SK-N-SH (cell line): ENCODE results near the gene SNED1. TPM values are rescaled to one million over a fixed set of nuclear protein-coding genes. Genes with fewer than 3 reads are reported as not detected.

Experiments used
- CTCF ChIA-PET: fragments of 300-600, 350-600 bp; formaldehyde crosslinking; extraction: SDS; loops from one replicate; lab custom pipeline; 2021; lab: Yijun Ruan, JAX
- POLR2A ChIA-PET: fragments of 350-600 bp; sonication (Branson Sonifier 250); formaldehyde crosslinking; extraction: SDS; loops from one replicate; lab custom pipeline; 2020; ENCODE audit warnings: antibody characterized with exemption, inconsistent platforms; lab: Yijun Ruan, JAX
- DNase-seq: peaks from one replicate; pipeline ENCODE4 v3.0.0; 2012
- H2AFZ ChIP-seq: fragments of 200-600 bp; sonication (generic); 2 replicates; pipeline ENCODE4 v1.8.1; 2016; ENCODE audit warnings: antibody characterized with exemption, mild to moderate bottlenecking, low read depth
- H3F3A ChIP-seq: fragments of 200-600 bp; sonication (generic); replicated peaks from 2 replicates; pipeline ENCODE3; 2016; ENCODE audit warnings: antibody characterized with exemption, mild to moderate bottlenecking; ENCODE audit not compliant: insufficient read depth
- H3K27ac ChIP-seq, 2 experiments: fragments of 200-500 bp in 1 of 2; fragments of 200-600 bp in 1 of 2; sonication (Bioruptor generic) in 1 of 2; sonication (generic), shearing (Covaris generic) in 1 of 2; 2 replicates each; pipeline versions ENCODE4 v1.5.1 to v1.6.1; 2014 to 2016; ENCODE audit warnings: low read depth in 2 of 2, inconsistent platforms in 1 of 2, low read length in 1 of 2, mild to moderate bottlenecking in 1 of 2, mixed read lengths in 1 of 2
- H3K27me3 ChIP-seq: fragments of 200-600 bp; sonication (generic), shearing (Covaris generic); 2 replicates; pipeline ENCODE4 v1.6.1; 2016; ENCODE audit warnings: mixed run types; ENCODE audit not compliant: insufficient read depth
- H3K36me3 ChIP-seq, 2 experiments: fragments of 200-500 bp in 1 of 2; fragments of 200-600 bp in 1 of 2; sonication (Bioruptor generic) in 1 of 2; sonication (generic) in 1 of 2; replicated peaks in 1 of 2; 2 replicates each; pipeline versions ENCODE3 to v1.5.1; 2014 to 2016; ENCODE audit warnings: low read length in 1 of 2, mild to moderate bottlenecking in 1 of 2; ENCODE audit not compliant: insufficient read depth in 2 of 2, control insufficient read depth in 1 of 2
- H3K4me1 ChIP-seq, 2 experiments: fragments of 200-500 bp in 1 of 2; fragments of 200-600 bp in 1 of 2; sonication (Bioruptor generic) in 1 of 2; sonication (generic), shearing (Covaris generic) in 1 of 2; 2 replicates each; pipeline versions ENCODE4 v1.5.1 to v1.6.1; 2014 to 2016; ENCODE audit warnings: low read depth in 1 of 2, low read length in 1 of 2, mixed run types in 1 of 2; ENCODE audit not compliant: insufficient read depth in 2 of 2, control insufficient read depth in 1 of 2
- H3K4me2 ChIP-seq: fragments of 200-600 bp; sonication (generic), shearing (Covaris generic); 2 replicates; pipeline ENCODE4 v1.6.1; 2017; ENCODE audit warnings: mixed run types
- H3K4me3 ChIP-seq, 2 experiments: fragments of 200-500 bp in 1 of 2; fragments of 200-600 bp in 1 of 2; sonication (Bioruptor generic) in 1 of 2; sonication (generic), shearing (Covaris generic) in 1 of 2; 2 replicates each; pipeline versions ENCODE4 v1.5.1 to v1.8.1; 2014 to 2016; ENCODE audit warnings: low read depth in 2 of 2, inconsistent platforms in 1 of 2, low read length in 1 of 2, mild to moderate bottlenecking in 1 of 2, mixed read lengths in 1 of 2, moderate library complexity in 1 of 2
- H3K79me2 ChIP-seq: fragments of 200-600 bp; sonication (generic); 2 replicates; pipeline ENCODE4 v1.8.1; 2017; ENCODE audit warnings: mild to moderate bottlenecking; ENCODE audit not compliant: insufficient read depth
- H3K9ac ChIP-seq: fragments of 200-600 bp; sonication (generic); 2 replicates; pipeline ENCODE4 v1.6.1; 2017; ENCODE audit warnings: mixed run types
- H3K9me2 ChIP-seq: fragments of 200-600 bp; sonication (generic); 2 replicates; pipeline ENCODE4 v1.6.1; 2017; ENCODE audit warnings: mixed run types
- H3K9me3 ChIP-seq: fragments of 200-600 bp; sonication (generic); 2 replicates; pipeline ENCODE4 v1.6.1; 2017; ENCODE audit warnings: mixed run types, mild to moderate bottlenecking, moderate library complexity
- H4K20me1 ChIP-seq: fragments of 200-600 bp; sonication (generic); 2 replicates; pipeline ENCODE4 v1.6.1; 2017; ENCODE audit warnings: mild to moderate bottlenecking, mixed run types; ENCODE audit not compliant: insufficient read depth
- CHD2 ChIP-seq: fragments of 150-350 bp; IDR thresholded peaks from 2 replicates; pipeline ENCODE4 v1.6.1; 2018; ENCODE audit warnings: low read length; ENCODE audit not compliant: partially characterized antibody
- ELF1 ChIP-seq: IDR thresholded peaks from 2 replicates; pipeline ENCODE4 v1.4.0; 2012
- EP300 ChIP-seq, 2 experiments: IDR thresholded peaks; 2 replicates each; pipeline versions ENCODE4 v1.4.0 to v1.6.1; 2012; ENCODE audit warnings: borderline replicate concordance in 1 of 2, low read depth in 1 of 2, low read length in 1 of 2
- EZH2phosphoT487 ChIP-seq: fragments of 200-600 bp; sonication (generic); IDR thresholded peaks from 2 replicates; pipeline ENCODE4 v1.6.1; 2017; ENCODE audit warnings: low read depth, mixed run types, mild to moderate bottlenecking, antibody characterized with exemption, moderate library complexity, borderline replicate concordance
- FOSL2 ChIP-seq: IDR thresholded peaks from 2 replicates; pipeline ENCODE4 v1.4.0; 2012; ENCODE audit warnings: low read depth, mild to moderate bottlenecking, moderate library complexity, borderline replicate concordance
- FOXM1 ChIP-seq: IDR thresholded peaks from 2 replicates; pipeline ENCODE4 v1.4.0; 2012; ENCODE audit warnings: low read depth, mild to moderate bottlenecking
- GABPA ChIP-seq: IDR thresholded peaks from 2 replicates; pipeline ENCODE4 v1.4.0; 2012; ENCODE audit warnings: low read depth, mild to moderate bottlenecking
- JUND ChIP-seq: IDR thresholded peaks from 2 replicates; pipeline ENCODE4 v1.4.0; 2012
- MAX ChIP-seq: IDR thresholded peaks from 2 replicates; pipeline ENCODE4 v1.4.0; 2012; ENCODE audit warnings: low read depth
- MXI1 ChIP-seq: IDR thresholded peaks from 2 replicates; pipeline ENCODE4 v1.6.1; 2012; ENCODE audit warnings: mild to moderate bottlenecking, low read depth, low read length, improper control_type of control experiment
- POLR2AphosphoS5 ChIP-seq: IDR thresholded peaks from 2 replicates; pipeline ENCODE4 v1.6.1; 2012; ENCODE audit warnings: low read depth, low read length
- RAD21 ChIP-seq: IDR thresholded peaks from 2 replicates; pipeline ENCODE4 v1.6.1; 2012; ENCODE audit warnings: mild to moderate bottlenecking, low read length
- RCOR1 ChIP-seq: fragments of 150-350 bp; IDR thresholded peaks from 2 replicates; pipeline ENCODE4 v1.6.1; 2017; ENCODE audit warnings: antibody characterized with exemption, low read length
- REST ChIP-seq: IDR thresholded peaks from 2 replicates; pipeline ENCODE4 v1.6.1; 2012; ENCODE audit warnings: mild to moderate bottlenecking, low read depth, low read length, moderate library complexity
- RXRA ChIP-seq: IDR thresholded peaks from 2 replicates; pipeline ENCODE4 v1.4.0; 2012; ENCODE audit warnings: low read depth, mild to moderate bottlenecking, borderline replicate concordance
- SIN3A ChIP-seq: IDR thresholded peaks from 2 replicates; pipeline ENCODE4 v1.6.1; 2012; ENCODE audit warnings: low read depth, mild to moderate bottlenecking, low read length, moderate library complexity, borderline replicate concordance
- TAF1 ChIP-seq: IDR thresholded peaks from 2 replicates; pipeline ENCODE4 v1.6.1; 2012; ENCODE audit warnings: low read depth, mild to moderate bottlenecking, low read length, moderate library complexity, borderline replicate concordance
- TCF12 ChIP-seq: IDR thresholded peaks from 2 replicates; pipeline ENCODE4 v1.4.0; 2012
- TEAD4 ChIP-seq: IDR thresholded peaks from 2 replicates; pipeline ENCODE4 v1.4.0; 2012; ENCODE audit warnings: mild to moderate bottlenecking, borderline replicate concordance; ENCODE audit not compliant: insufficient read depth
- USF1 ChIP-seq: IDR thresholded peaks from 2 replicates; pipeline ENCODE4 v1.4.0; 2012; ENCODE audit warnings: low read depth, borderline replicate concordance
- YY1 ChIP-seq: IDR thresholded peaks from 2 replicates; pipeline ENCODE4 v1.4.0; 2012; ENCODE audit warnings: low read depth, mild to moderate bottlenecking
- WGBS: methylation state at CpG from one replicate; pipeline ENCODE4 v1.1.6; 2017; ENCODE audit warnings: low lambda C conversion rate; 5-methylcytosine and 5-hydroxymethylcytosine counted together
- polyA plus RNA-seq, 3 experiments: library from polyadenylated mRNA; depleted of rRNA; stranded (reverse); fragments of >200 nt; gene quantifications; 2 replicates each; pipeline ENCODE4 v1.2.3, GENCODE V29; 2012

SNED1 gene
- polyA plus RNA-seq, 1 of the 3 experiments (the other 2 are of a cell fraction) = 0.03 TPM

GRCh38 chr2:240956935-240957655 lies 41.3 kb upstream of the SNED1 start:
- TF ChIP-seq RXRA (no peak), FOXM1 (no peak), EP300 (IDR thresholded peaks at IDR 0.05; ENCODE audit: borderline replicate concordance in 1 of 2, low read depth in 1 of 2, low read length in 1 of 2) (no peak), SIN3A (no peak), MAX (no peak), TEAD4 (no peak), CHD2 (no peak), JUND (no peak), MXI1 (no peak), TAF1 (no peak), RCOR1 (no peak), TCF12 (no peak), GABPA (no peak), USF1 (no peak)
- Histone ChIP-seq H3F3A (no peaks in the 10 kb centered on the region), H4K20me1 (no peaks in the 10 kb centered on the region), H3K27ac (no peak overlapping the region), H3K79me2 (no peaks in the 10 kb centered on the region), H3K9me2 (no peaks in the 10 kb centered on the region), H2AFZ (no peak overlapping the region), H3K4me1 (peaks cover 0 to 67% of the 10 kb centered on the region in 2 experiments; a peak in 1 of 4 replicates), H3K4me3 (no peak overlapping the region), H3K9me3 (no peaks in the 10 kb centered on the region), H3K36me3 (no peaks in the 10 kb centered on the region), H3K27me3 (no peaks in the 10 kb centered on the region), H3K4me2 (no peak overlapping the region), H3K9ac (no peak overlapping the region)
- DNase-seq = peak; percentile 19
- ChIA-PET POLR2A (interaction anchor here (0.6 kb wide), 1 partner anchor 48 kb away, joined by 3 read pairs; no protein-coding TSS in a partner anchor), CTCF (interaction anchor here (1.4 to 2.0 kb wide), 3 partner anchors 10 to 43 kb away, joined by 3 to 12 read pairs (median 4); no protein-coding TSS in a partner anchor)
- 73% methylated on average over 15 of the region's 32 CpGs for WGBS

GRCh38 chr2:240957656-240958365 lies 40.6 kb upstream of the SNED1 start:
- CTCF ChIA-PET = interaction anchor here (0.8 to 2.0 kb wide), 3 partner anchors 26 to 44 kb away, joined by 3 to 12 read pairs (median 4); no protein-coding TSS in a partner anchor
- Histone ChIP-seq H3K27me3 (no peaks in the 10 kb centered on the region), H3K4me2 (no peak overlapping the region), H3K79me2 (no peaks in the 10 kb centered on the region), H3K9me2 (no peaks in the 10 kb centered on the region), H3F3A (no peaks in the 10 kb centered on the region), H3K9ac (no peak overlapping the region), H3K4me3 (no peak overlapping the region), H3K27ac (no peak overlapping the region; a peak in 1 of 4 replicates), H3K4me1 (peaks cover 0 to 74% of the 10 kb centered on the region in 2 experiments; a peak in 1 of 4 replicates), H3K36me3 (no peaks in the 10 kb centered on the region), H2AFZ (no peak overlapping the region), H3K9me3 (no peaks in the 10 kb centered on the region), H4K20me1 (no peaks in the 10 kb centered on the region)
- POLR2A ChIA-PET = interaction anchor here (0.6 kb wide), 1 partner anchor 49 kb away, joined by 3 read pairs; no protein-coding TSS in a partner anchor
- 74% methylated on average over 13 of the region's 17 CpGs for WGBS
- DNase-seq = peak; percentile 79
- TF ChIP-seq MAX (no peak), EZH2phosphoT487 (no peak), ELF1 (no peak), POLR2AphosphoS5 (no peak), RAD21 (no peak), YY1 (no peak), USF1 (no peak), FOSL2 (no peak), REST (no peak), TAF1 (no peak)
